Measurements from ENCODE around the gene NRGN.

- TF ChIP-seq POLR2A (IDR thresholded peaks at IDR 0.05; ENCODE audit: low read depth, low read length): no peak
- TF ChIP-seq POLR2AphosphoS5 (IDR thresholded peaks at IDR 0.05; ENCODE audit: low read depth, low read length): no peak
These were observed 46.6 kb upstream of the NRGN start for GRCh38 chr11:124693142-124693541.
